ENCODE measurements around the gene CAMTA1. TPM values are rescaled to one million over a fixed set of nuclear protein-coding genes. Genes with fewer than 3 reads are reported as not detected.

CAMTA1 gene
- total and polyA plus RNA-seq, 9 of the 15 experiments (the other 6 are each of a cell fraction or from before 2014, with no cell fraction given), result 43.9 to 161 (median 65.9) TPM

DNA sequence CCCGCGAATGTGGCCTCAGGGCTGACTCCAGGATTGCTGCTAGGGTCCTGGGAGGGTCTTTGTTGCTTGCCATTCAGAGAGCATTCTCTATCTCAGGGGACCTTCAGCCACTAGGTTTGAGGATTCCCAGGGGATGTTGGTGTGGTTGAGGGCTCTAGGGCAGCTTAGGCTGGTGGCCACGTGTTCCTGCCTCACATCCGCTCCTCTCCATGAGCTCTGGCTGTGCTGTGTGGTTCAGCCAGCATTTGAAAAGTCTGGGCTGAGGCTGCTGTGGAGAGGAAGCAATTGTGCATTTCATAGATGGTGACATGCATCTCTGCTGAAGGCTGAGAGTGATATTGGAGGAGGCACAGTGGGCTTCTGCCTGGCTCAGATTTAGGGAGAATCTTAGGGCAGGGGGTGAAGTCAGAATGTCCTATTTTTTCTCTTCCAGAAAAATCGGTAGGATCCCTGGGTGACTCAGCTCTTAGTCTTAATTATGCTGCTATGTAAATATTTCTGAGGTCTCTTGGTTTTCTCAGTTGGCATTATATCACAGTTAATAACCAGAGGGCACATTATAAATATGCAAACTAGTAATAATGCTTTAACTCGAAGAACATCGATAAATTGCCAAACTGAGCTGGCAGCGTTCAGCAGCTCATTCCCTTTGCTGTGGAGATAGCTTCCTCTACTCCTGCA lies 182.3 kb downstream of the CAMTA1 start (continued):
- TF ChIP-seq MCM3 (IDR thresholded peaks at IDR 0.05), result no peak
- TF ChIP-seq, protein P1, sequence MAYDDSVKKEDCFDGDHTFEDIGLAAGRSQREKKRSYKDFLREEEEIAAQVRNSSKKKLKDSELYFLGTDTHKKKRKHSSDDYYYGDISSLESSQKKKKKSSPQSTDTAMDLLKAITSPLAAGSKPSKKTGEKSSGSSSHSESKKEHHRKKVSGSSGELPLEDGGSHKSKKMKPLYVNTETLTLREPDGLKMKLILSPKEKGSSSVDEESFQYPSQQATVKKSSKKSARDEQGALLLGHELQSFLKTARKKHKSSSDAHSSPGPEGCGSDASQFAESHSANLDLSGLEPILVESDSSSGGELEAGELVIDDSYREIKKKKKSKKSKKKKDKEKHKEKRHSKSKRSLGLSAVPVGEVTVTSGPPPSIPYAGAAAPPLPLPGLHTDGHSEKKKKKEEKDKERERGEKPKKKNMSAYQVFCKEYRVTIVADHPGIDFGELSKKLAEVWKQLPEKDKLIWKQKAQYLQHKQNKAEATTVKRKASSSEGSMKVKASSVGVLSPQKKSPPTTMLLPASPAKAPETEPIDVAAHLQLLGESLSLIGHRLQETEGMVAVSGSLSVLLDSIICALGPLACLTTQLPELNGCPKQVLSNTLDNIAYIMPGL (CRISPR knock-in tag; IDR thresholded peaks at IDR 0.05), result no peak
- TF ChIP-seq ZNF551 (CRISPR knock-in tag; IDR thresholded peaks at IDR 0.05), result no peak
- no peak for TF ChIP-seq CBX2 (IDR thresholded peaks at IDR 0.05; ENCODE audit: insufficient read depth, low read length, poor library complexity, severe bottlenecking)
- no peak for TF ChIP-seq ZNF23 (CRISPR knock-in tag; IDR thresholded peaks at IDR 0.05)
- no peak for TF ChIP-seq MAFG (tag; conservative IDR thresholded peaks at IDR 0.05)

DNA sequence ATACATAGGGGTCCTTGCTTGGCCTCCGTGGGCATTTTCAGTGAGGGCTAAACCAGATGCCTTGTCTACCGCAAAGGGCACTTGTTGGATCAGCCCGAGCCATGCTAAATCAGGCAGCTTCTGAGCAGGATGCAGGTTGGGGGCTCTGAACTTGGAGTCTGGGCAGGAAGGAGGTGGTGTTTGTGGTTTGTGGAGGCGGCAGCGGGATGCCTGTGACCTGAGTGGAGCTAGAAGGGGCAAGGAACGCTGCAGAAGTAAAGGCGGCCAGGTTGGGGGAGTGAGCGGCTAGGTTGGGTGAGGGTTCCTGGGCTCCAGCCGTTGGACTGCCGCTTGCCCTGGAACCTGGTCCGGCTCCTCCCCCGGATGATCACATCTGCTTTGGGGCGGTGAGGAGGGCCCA lies 183.9 kb downstream of the CAMTA1 start:
- CTCF ChIA-PET (ENCODE audit: low intra/inter-chr PET ratio), result no interaction called here
- Histone ChIP-seq H3K4me1 (replicated peaks in 1 of 2; ENCODE audit: control insufficient read depth in 2 of 2, insufficient read depth in 2 of 2, low read length in 2 of 2) (no peaks in the 10 kb centered on the region), H3K36me3 (ENCODE audit: control insufficient read depth, insufficient read depth, low read length) (no peaks in the 10 kb centered on the region), H3K4me3 (no peak overlapping the region), H3K27ac (ENCODE audit: extremely low read depth, low read depth, low read length) (no peak overlapping the region), H3K27me3 (ENCODE audit: control insufficient read depth in 2 of 2, insufficient read depth in 2 of 2, low read length in 2 of 2) (peaks cover 64 to 71% of the 10 kb centered on the region in 2 experiments), H3K9ac (ENCODE audit: insufficient read depth in 1 of 2, low read depth in 2 of 2, low read length in 2 of 2) (peak overlapping the region in 1 of 2 experiments; percentile 20; a peak in 1 of 4 replicates), H2AFZ (ENCODE audit: low read depth, low read length) (no peak overlapping the region), H3K9me3 (replicated peaks; ENCODE audit: control insufficient read depth, insufficient read depth, low read depth, low read length) (no peaks in the 10 kb centered on the region; the same call in 1 of the 2 replicates), H3K79me2 (ENCODE audit: control insufficient read depth, insufficient read depth, low read length) (no peaks in the 10 kb centered on the region), H3K4me2 (ENCODE audit: insufficient read depth, low read length) (no peak overlapping the region), H3K9me1 (ENCODE audit: control insufficient read depth, insufficient read depth, low read length) (no peaks in the 10 kb centered on the region), H4K20me1 (replicated peaks; ENCODE audit: control insufficient read depth, insufficient read depth, low read length) (peaks cover 3% of the 10 kb centered on the region; the same call in 1 of the 2 replicates)
- FAIRE-seq (no peak), DNase-seq (ENCODE audit: extremely low read depth in 1 of 4, low spot score in 3 of 4) (no peak), ATAC-seq (no peak)
- POLR2A ChIA-PET, result interaction anchor here (1.6 kb wide), 1 partner anchor 10 kb away, joined by 6 read pairs; no protein-coding TSS in a partner anchor
- WGBS (ENCODE audit: insufficient coverage, low coverage, missing lambda C conversion rate), result 1% methylated on average over 13 of the region's 13 CpGs
- in situ Hi-C loops (cut with MboI), result no loop called here
- no TSS peak for BruUV-seq (replicated peaks)
- TF ChIP-seq PML (IDR thresholded peaks at IDR 0.05; ENCODE audit: low read length), result no peak
- TF ChIP-seq, protein P2, sequence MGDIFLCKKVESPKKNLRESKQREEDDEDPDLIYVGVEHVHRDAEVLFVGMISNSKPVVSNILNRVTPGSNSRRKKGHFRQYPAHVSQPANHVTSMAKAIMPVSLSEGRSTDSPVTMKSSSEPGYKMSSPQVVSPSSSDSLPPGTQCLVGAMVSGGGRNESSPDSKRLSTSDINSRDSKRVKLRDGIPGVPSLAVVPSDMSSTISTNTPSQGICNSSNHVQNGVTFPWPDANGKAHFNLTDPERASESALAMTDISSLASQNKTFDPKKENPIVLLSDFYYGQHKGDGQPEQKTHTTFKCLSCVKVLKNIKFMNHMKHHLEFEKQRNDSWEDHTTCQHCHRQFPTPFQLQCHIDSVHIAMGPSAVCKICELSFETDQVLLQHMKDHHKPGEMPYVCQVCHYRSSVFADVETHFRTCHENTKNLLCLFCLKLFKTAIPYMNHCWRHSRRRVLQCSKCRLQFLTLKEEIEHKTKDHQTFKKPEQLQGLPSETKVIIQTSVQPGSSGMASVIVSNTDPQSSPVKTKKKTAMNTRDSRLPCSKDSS (IDR thresholded peaks at IDR 0.05; ENCODE audit: low read depth, partially characterized antibody), result no peak
- no peak for TF ChIP-seq ZNF175 (CRISPR knock-in tag; IDR thresholded peaks at IDR 0.05; ENCODE audit: low read depth)
- TF ChIP-seq ZNF239 (CRISPR knock-in tag; IDR thresholded peaks at IDR 0.05), result no peak
- TF ChIP-seq GTF2E2 (tag; IDR thresholded peaks at IDR 0.05), result no peak
- TF ChIP-seq ZNF717 (CRISPR knock-in tag; IDR thresholded peaks at IDR 0.05), result no peak
- no peak for TF ChIP-seq ILK (tag; IDR thresholded peaks at IDR 0.05; ENCODE audit: borderline replicate concordance, low read depth)
- intact Hi-C loops (cut with micrococcal nuclease), result no loop called here
